Right renal cortex interstitium (tissue), 3 donors: ENCODE measurements around the gene DNA2. TPM values are rescaled to one million over a fixed set of nuclear protein-coding genes. Genes with fewer than 3 reads are reported as not detected.

ENCODE experiments used
- DNase-seq, 3 donors: peaks; one replicate each; pipeline ENCODE4 v3.0.0-alpha.2; 2013; ENCODE audit warnings: low read depth in 3 of 3, low spot score in 2 of 3
- polyA plus RNA-seq, 3 donors: library from polyadenylated mRNA; unstranded; fragments of 120-200 nt; gene quantifications; one replicate each; pipeline ENCODE4 v1.2.1, GENCODE V29; 2013; ENCODE audit not compliant: insufficient read length in 3 of 3

Gene DNA2
- polyA plus RNA-seq, 3 donors = 9.7 to 13.2 (median 11.6) TPM

- no peak for DNase-seq
Observed at GRCh38 chr10:68365611-68366010, 106.2 kb downstream of the DNA2 start.

DNA sequence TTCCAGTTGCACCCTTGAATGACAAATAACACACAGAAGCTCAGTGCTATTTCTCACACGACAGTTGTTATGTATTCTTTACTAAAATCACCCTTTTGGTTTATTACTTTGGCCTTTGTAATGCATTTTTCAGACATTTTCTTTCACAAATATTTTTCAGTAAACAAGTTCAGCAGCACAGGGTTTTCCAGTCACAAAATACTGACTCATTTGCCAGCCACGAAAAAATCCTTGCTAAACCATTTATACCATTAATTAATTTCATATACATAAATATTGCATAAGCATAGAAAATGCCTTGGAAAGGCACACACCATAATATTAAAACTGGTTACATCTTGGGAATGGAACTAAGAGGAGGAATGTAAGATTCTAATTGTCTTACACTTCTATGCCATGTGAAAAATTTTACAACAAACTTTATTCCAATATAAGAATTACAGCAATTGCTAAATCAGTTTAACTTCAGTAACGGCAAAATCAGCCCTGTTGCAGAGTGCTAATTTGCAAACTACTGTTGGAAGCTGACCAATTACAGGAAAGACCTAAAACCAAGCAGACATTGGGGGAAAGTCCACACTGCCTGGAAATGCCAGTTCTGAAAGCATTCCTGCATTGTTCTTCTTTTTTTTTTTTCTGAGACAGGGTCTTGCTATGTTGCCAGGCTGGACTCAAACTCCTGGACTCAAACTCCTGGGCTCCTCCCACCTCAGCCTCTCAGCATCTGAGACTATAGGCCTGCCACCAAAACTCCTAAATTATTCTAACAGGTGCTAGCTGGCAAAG is 107.5 kb downstream of the DNA2 start:
- no peak for DNase-seq

Other genes with a start within 250 kb of the DNA2 start
- 1 to 10 TPM in 2 of 3 donors, under 1 TPM in 1; 0.95 to 1.7 (median 1.5) TPM for gene ATOH7, start 239.9 kb downstream of the DNA2 start, polyA plus RNA-seq
- 100 to 1,000 TPM; 403 to 431 (median 409) TPM for gene HNRNPH3, start 139.9 kb downstream of the DNA2 start, polyA plus RNA-seq
- 10 to 100 TPM; 62.6 to 92.9 (median 85.1) TPM for gene PBLD, start 139.0 kb downstream of the DNA2 start, polyA plus RNA-seq
- gene RUFY2, start 64.7 kb downstream of the DNA2 start, polyA plus RNA-seq = 10 to 100 TPM; 20.3 to 25.2 (median 23.5) TPM
- gene SLC25A16, start 55.5 kb upstream of the DNA2 start, polyA plus RNA-seq = 10 to 100 TPM; 16.0 to 19.2 (median 17.6) TPM
- 10 to 100 TPM in 1 of 3 donors, 1 to 10 TPM in 2; 9.3 to 11.7 (median 9.6) TPM for gene TET1, start 88.4 kb upstream of the DNA2 start, polyA plus RNA-seq
- gene CCAR1, start 249.3 kb upstream of the DNA2 start, polyA plus RNA-seq = 100 to 1,000 TPM; 178 to 197 (median 182) TPM